Neural progenitor cell (in vitro differentiated cells): Measurements from ENCODE around the gene GJA10. TPM values are rescaled to one million over a fixed set of nuclear protein-coding genes. Genes with fewer than 3 reads are reported as not detected.
"Not testable (repeated sequence)": the region's sequence is repeated elsewhere in the genome, so short reads cannot be mapped to it uniquely, and the experiment has no call there.

Experiments used
- DNase-seq: peaks from one replicate; pipeline ENCODE4 v3.0.0-alpha.2; 2016; ENCODE audit warnings: low spot score
- H2AFZ ChIP-seq: fragments of 200-600 bp; sonication (generic); replicated peaks from 2 replicates; pipeline ENCODE4 v1.6.1; 2016; ENCODE audit warnings: antibody characterized with exemption
- H3F3A ChIP-seq: fragments of 200-600 bp; sonication (generic); 2 replicates; pipeline ENCODE4 v1.6.1; 2016; ENCODE audit warnings: antibody characterized with exemption, low read depth
- H3K27ac ChIP-seq: fragments of 200-600 bp; sonication (generic); 2 replicates; pipeline ENCODE4 v1.5.1; 2016; ENCODE audit warnings: mild to moderate bottlenecking
- H3K27me3 ChIP-seq: fragments of 200-600 bp; sonication (generic); 2 replicates; pipeline ENCODE4 v1.6.1; 2016; ENCODE audit warnings: mild to moderate bottlenecking, moderate library complexity
- H3K36me3 ChIP-seq: fragments of 200-600 bp; sonication (generic); 2 replicates; pipeline ENCODE4 v1.5.1; 2016
- H3K4me1 ChIP-seq: fragments of 200-600 bp; sonication (generic); 2 replicates; pipeline ENCODE4 v1.6.1; 2016; ENCODE audit warnings: mixed run types
- H3K4me2 ChIP-seq: fragments of 200-600 bp; sonication (generic); 2 replicates; pipeline ENCODE4 v1.6.1; 2016
- H3K4me3 ChIP-seq: fragments of 200-600 bp; sonication (generic); 2 replicates; pipeline ENCODE4 v1.5.1; 2016
- H3K79me2 ChIP-seq: fragments of 200-600 bp; sonication (generic); 2 replicates; pipeline ENCODE4 v1.6.1; 2016; ENCODE audit warnings: low read depth
- H3K9ac ChIP-seq: fragments of 200-600 bp; sonication (generic); 2 replicates; pipeline ENCODE4 v1.6.1; 2016
- H3K9me3 ChIP-seq: fragments of 200-600 bp; sonication (generic); 2 replicates; pipeline ENCODE4 v1.5.1; 2016; ENCODE audit warnings: low read depth
- H4K20me1 ChIP-seq: fragments of 200-600 bp; sonication (generic); 2 replicates; pipeline ENCODE4 v1.6.1; 2016; ENCODE audit warnings: low read depth
- H3K27ac Mint-ChIP-seq: 3 replicates; pipeline ENCODE4 v1.8.0; 2021; ENCODE audit warnings: mixed read lengths
- H3K27me3 Mint-ChIP-seq: 2 replicates; pipeline ENCODE4 v1.8.0; 2022; ENCODE audit warnings: low read depth, mild to moderate bottlenecking, inconsistent platforms, moderate library complexity, mixed read lengths; ENCODE audit not compliant: insufficient read depth
- H3K36me3 Mint-ChIP-seq: 3 replicates; pipeline ENCODE4 v1.8.0; 2021; ENCODE audit warnings: mixed read lengths
- H3K4me1 Mint-ChIP-seq: 3 replicates; pipeline ENCODE4 v1.8.0; 2021; ENCODE audit warnings: mixed read lengths
- H3K4me3 Mint-ChIP-seq: 3 replicates; pipeline ENCODE4 v1.8.0; 2021; ENCODE audit warnings: mild to moderate bottlenecking, moderate library complexity, mixed read lengths
- H3K9me3 Mint-ChIP-seq: 3 replicates; pipeline ENCODE4 v1.8.0; 2020; ENCODE audit warnings: mixed read lengths
- CTCF ChIP-seq: fragments of 200-600 bp; sonication (generic); IDR thresholded peaks from 2 replicates; pipeline ENCODE4 v1.5.1; 2017; ENCODE audit warnings: antibody characterized with exemption, mild to moderate bottlenecking
- EZH2 ChIP-seq: fragments of 200-600 bp; sonication (generic); IDR thresholded peaks from 2 replicates; pipeline ENCODE4 v1.6.1; 2017; ENCODE audit warnings: antibody characterized with exemption, mild to moderate bottlenecking, moderate library complexity
- EZH2phosphoT487 ChIP-seq: fragments of 200-600 bp; sonication (generic); IDR thresholded peaks from 2 replicates; pipeline ENCODE4 v1.6.1; 2017; ENCODE audit warnings: antibody characterized with exemption
- total RNA-seq: library from RNA; depleted of rRNA; stranded (reverse); fragments of >200 nt; gene quantifications from 2 replicates; pipeline ENCODE4 v1.2.3, GENCODE V29; 2015; ENCODE audit warnings: low replicate concordance

GJA10 gene
- 0.37 TPM in 1 of 2 replicates, not detected in the other for total RNA-seq

DNA sequence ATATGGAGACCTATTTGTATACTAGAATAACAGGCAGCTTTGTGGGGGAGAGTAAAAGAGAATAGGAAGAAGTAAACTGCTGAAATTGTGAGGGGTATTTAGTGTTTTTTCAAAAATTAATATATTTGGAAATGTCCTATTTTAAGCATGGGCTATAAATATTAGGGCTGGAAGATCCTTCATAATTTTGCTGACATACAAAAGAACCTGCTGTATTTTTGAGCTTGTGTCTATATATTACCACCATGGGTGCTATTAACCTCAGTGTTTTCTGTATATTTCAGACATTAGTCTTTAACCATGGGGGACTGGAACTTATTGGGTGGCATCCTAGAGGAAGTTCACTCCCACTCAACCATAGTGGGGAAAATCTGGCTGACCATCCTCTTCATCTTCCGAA lies at the start of gene GJA10:
Gene GJA10 (plus strand): TSS at position 301 of the 400 bp plus-strand sequence. CDS start 0 bp downstream, at position 301.
- no peak within 1 kb of the TSS for H2AFZ ChIP-seq
- H3K4me2 ChIP-seq: no peak within 1 kb of the TSS
- peaks cover 13% of the 10 kb centered on the region for H3K4me1 Mint-ChIP-seq
- H3K36me3 ChIP-seq: no peaks in the 10 kb centered on the region
- TF ChIP-seq CTCF: no peak
- TF ChIP-seq EZH2: no peak
- no peak for TF ChIP-seq EZH2phosphoT487
- no peaks in the 10 kb centered on the region for H3K9me3 ChIP-seq
- H3K27me3 Mint-ChIP-seq: peaks cover 14% of the 10 kb centered on the region
- H3K4me1 ChIP-seq: peaks cover 19% of the 10 kb centered on the region
- H3K36me3 Mint-ChIP-seq: no peaks in the 10 kb centered on the region
- no peak within 1 kb of the TSS for H3K4me3 ChIP-seq
- H3F3A ChIP-seq: peaks cover 26% of the 10 kb centered on the region
- H3K9me3 Mint-ChIP-seq: no peaks in the 10 kb centered on the region
- no peaks in the 10 kb centered on the region for H3K27me3 ChIP-seq
- H3K79me2 ChIP-seq: no peaks in the 10 kb centered on the region
- H4K20me1 ChIP-seq: no peaks in the 10 kb centered on the region
- no peak within 1 kb of the TSS for H3K4me3 Mint-ChIP-seq
- no peak within 1 kb of the TSS for H3K9ac ChIP-seq
- no peak within 1 kb of the TSS for H3K27ac ChIP-seq
- no peak for DNase-seq
- no peak within 1 kb of the TSS for H3K27ac Mint-ChIP-seq

DNA sequence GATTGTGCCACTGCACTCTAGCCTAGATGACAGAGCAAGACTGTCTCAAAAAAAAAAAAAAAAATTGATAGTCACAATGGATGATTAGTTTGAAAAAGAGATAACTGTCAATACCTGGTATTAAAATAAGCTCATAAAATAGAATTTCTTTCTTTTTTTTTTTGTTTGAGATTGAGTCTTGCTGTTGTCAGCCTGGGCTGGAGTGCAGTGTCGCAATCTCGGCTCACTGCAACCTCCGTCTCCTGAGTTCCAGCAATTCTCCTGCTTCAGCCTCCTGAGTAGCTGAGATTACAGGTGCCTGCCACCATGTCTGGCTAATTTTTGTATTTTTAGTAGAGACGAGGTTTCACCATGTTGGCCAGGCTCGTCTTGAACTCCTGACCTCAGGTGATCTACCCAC lies 46.8 kb upstream of the GJA10 start:
- H3K4me3 Mint-ChIP-seq, H3K27me3 ChIP-seq, H3K9ac ChIP-seq, H3K4me3 ChIP-seq, H3K36me3 ChIP-seq, H3K4me1 ChIP-seq, H3F3A ChIP-seq, H3K27ac Mint-ChIP-seq, DNase-seq, H3K9me3 ChIP-seq, H2AFZ ChIP-seq, H3K4me2 ChIP-seq, H3K4me1 Mint-ChIP-seq, H3K27ac ChIP-seq, H3K9me3 Mint-ChIP-seq, H3K27me3 Mint-ChIP-seq: not testable (repeated sequence)
- peaks cover 12% of the 10 kb centered on the region for H3K36me3 Mint-ChIP-seq
- peaks cover 53% of the 10 kb centered on the region for H4K20me1 ChIP-seq
- peaks cover 99% of the 10 kb centered on the region for H3K79me2 ChIP-seq

- H3K79me2 ChIP-seq: peaks cover 44% of the 10 kb centered on the region
- H3K9me3 ChIP-seq: no peaks in the 10 kb centered on the region
- H3K27ac ChIP-seq: no peak overlapping the region
- H3F3A ChIP-seq: no peaks in the 10 kb centered on the region
- H3K9ac ChIP-seq: no peak overlapping the region
- H4K20me1 ChIP-seq: peaks cover 21% of the 10 kb centered on the region
- no peaks in the 10 kb centered on the region for H3K4me1 ChIP-seq
- no peak overlapping the region for H2AFZ ChIP-seq
- H3K27me3 ChIP-seq: no peaks in the 10 kb centered on the region
- H3K9me3 Mint-ChIP-seq: no peaks in the 10 kb centered on the region
- no peak for DNase-seq
- H3K4me1 Mint-ChIP-seq: no peaks in the 10 kb centered on the region
- no peaks in the 10 kb centered on the region for H3K27me3 Mint-ChIP-seq
- peaks cover 16% of the 10 kb centered on the region for H3K36me3 ChIP-seq
- H3K4me2 ChIP-seq: no peak overlapping the region
- peaks cover 31% of the 10 kb centered on the region for H3K36me3 Mint-ChIP-seq
- H3K4me3 ChIP-seq: no peak overlapping the region
- no peak overlapping the region for H3K27ac Mint-ChIP-seq
- H3K4me3 Mint-ChIP-seq: no peak overlapping the region
- TF ChIP-seq EZH2 (no peak), CTCF (no peak), EZH2phosphoT487 (no peak)
These were observed 41.2 kb upstream of the GJA10 start for GRCh38 chr6:89853068-89853467.

DNA sequence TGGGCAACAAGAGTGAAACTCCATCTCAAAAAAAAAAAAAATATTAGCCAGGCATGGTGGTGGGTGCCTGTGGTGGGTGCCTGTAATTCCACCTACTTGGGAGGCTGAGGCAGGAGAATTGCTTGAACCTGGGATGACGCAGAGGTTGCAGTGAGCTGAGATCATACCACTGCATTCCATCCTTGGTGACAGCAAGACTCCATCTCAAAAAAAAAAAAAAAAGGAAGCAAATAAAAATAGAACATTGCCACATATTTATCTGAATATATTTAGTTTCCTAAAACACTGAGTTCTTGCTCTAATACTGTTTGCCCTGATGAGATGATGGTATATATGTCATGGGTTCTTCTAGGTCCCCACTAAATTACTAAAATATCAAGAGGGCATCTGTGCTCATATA lies 36.2 kb upstream of the GJA10 start:
- DNase-seq: no peak
- H3K27me3 ChIP-seq: no peaks in the 10 kb centered on the region
- Mint-ChIP-seq H3K27ac (no peak overlapping the region), H3K9me3 (no peaks in the 10 kb centered on the region), H3K4me1 (no peaks in the 10 kb centered on the region), H3K36me3 (peaks cover 47% of the 10 kb centered on the region), H3K4me3 (no peak overlapping the region), H3K27me3 (no peaks in the 10 kb centered on the region)
- H3F3A ChIP-seq: no peaks in the 10 kb centered on the region
- H2AFZ ChIP-seq: no peak overlapping the region
- H3K4me3 ChIP-seq: no peak overlapping the region
- no peaks in the 10 kb centered on the region for H3K4me1 ChIP-seq
- no peaks in the 10 kb centered on the region for H3K9me3 ChIP-seq
- H3K36me3 ChIP-seq: peaks cover 40% of the 10 kb centered on the region
- TF ChIP-seq EZH2phosphoT487 (no peak), CTCF (no peak), EZH2 (no peak)
- H3K79me2 ChIP-seq: no peaks in the 10 kb centered on the region
- no peak overlapping the region for H3K27ac ChIP-seq
- no peaks in the 10 kb centered on the region for H4K20me1 ChIP-seq
- no peak overlapping the region for H3K4me2 ChIP-seq
- no peak overlapping the region for H3K9ac ChIP-seq
